Measurements from ENCODE around the gene CDS1.

DNA sequence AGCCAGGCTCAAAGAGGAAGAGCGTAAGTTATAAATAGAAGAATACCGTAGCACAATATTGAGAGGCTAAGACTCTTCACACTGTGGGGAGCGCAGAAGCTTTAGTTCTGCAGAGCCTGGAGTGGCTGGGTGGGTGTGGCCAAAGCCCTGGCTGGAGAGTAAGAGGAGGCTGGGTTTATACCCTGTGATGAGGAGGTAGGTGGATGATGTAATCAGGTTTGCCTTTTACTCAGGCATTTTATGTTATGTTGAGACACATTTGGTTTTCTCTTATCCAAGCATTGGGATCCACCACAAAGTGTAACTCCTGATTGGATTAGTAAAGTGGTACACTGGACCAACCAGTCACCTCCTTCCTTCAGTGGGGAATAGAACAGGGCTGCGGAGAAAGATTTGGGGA lies 13.9 kb downstream of the CDS1 start:
- TF ChIP-seq, protein P1, sequence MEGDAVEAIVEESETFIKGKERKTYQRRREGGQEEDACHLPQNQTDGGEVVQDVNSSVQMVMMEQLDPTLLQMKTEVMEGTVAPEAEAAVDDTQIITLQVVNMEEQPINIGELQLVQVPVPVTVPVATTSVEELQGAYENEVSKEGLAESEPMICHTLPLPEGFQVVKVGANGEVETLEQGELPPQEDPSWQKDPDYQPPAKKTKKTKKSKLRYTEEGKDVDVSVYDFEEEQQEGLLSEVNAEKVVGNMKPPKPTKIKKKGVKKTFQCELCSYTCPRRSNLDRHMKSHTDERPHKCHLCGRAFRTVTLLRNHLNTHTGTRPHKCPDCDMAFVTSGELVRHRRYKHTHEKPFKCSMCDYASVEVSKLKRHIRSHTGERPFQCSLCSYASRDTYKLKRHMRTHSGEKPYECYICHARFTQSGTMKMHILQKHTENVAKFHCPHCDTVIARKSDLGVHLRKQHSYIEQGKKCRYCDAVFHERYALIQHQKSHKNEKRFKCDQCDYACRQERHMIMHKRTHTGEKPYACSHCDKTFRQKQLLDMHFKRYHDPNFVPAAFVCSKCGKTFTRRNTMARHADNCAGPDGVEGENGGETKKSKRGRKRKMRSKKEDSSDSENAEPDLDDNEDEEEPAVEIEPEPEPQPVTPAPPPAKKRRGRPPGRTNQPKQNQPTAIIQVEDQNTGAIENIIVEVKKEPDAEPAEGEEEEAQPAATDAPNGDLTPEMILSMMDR (IDR thresholded peaks at IDR 0.05; ENCODE audit: low read depth, low read length), result no peak
- TF ChIP-seq EZH2phosphoT487 (IDR thresholded peaks at IDR 0.05; ENCODE audit: low read depth), result no peak
